ENCODE data around the gene KRT77.

The KRT77 gene

GRCh38 chr12:52699373-52699772, 4.0 kb downstream of the KRT77 start:
- H3K9me3 ChIP-seq (replicated peaks in 1 of 11): no peaks in the 10 kb centered on the region
- no peak for TF ChIP-seq Cebpa-rat (IDR thresholded peaks at IDR 0.05)

DNA sequence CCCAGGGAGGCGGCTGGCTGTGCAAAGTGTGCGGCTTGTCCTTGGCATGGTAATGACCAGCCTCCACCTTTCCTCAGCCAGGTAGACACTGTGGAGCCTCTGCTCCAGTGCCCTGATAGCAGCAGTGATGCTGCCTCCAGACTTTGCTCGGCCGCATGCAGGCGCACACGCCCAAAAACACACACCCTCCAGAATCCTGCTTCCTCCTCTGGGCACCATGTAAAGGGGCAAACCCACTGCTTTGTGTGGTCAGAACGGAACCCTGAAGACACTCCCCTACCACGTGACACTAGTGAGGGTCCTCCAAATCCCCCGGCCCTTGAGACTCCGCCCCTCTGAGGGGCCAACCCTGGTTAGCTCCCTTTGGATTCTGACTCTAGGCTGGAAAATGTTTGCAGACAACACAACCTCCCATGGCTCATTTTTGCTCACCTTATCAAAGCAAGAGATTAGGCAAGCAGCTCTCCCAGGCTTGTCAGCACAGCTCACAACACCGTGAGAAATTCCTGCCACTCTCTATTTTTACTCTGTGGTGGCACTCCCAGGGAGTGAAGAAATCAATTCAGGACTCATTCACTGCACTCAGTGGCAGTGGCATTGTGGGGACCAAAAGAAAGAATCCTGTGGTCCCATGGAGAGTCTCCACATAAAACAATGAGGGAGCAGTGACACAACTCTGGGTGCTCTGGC, 4.5 kb downstream of the KRT77 start:
- Histone ChIP-seq H4K20me1 (no peaks in the 10 kb centered on the region), H3K4me1 (no peaks in the 10 kb centered on the region), H3K9ac (no peak overlapping the region), H3K27ac (no peak overlapping the region), H3K36me3 (no peaks in the 10 kb centered on the region), H3K27me3 (no peaks in the 10 kb centered on the region; a peak in 1 of 22 replicates), H3K9me3 (replicated peaks in 1 of 11) (no peaks in the 10 kb centered on the region), H3K4me3 (no peak overlapping the region), H3K4me2 (no peak overlapping the region)
- TF ChIP-seq Cebpa-rat (IDR thresholded peaks at IDR 0.05): no peak

More at GRCh38 chr12:52699373-52699772, 4.0 kb downstream of the KRT77 start:
- no peaks in the 10 kb centered on the region for H3K4me1 ChIP-seq
- H3K4me3 ChIP-seq: no peak overlapping the region
- no peaks in the 10 kb centered on the region for H4K20me1 ChIP-seq
- H3K27ac ChIP-seq: no peak overlapping the region
- no peaks in the 10 kb centered on the region for H3K36me3 ChIP-seq
- H3K9ac ChIP-seq: no peak overlapping the region
- no peak overlapping the region for H3K4me2 ChIP-seq
- H3K27me3 ChIP-seq: no peaks in the 10 kb centered on the region; a peak in 1 of 22 replicates

GRCh38 chr12:52697058-52697582, 6.2 kb downstream of the KRT77 start:
- TF ChIP-seq Cebpa-rat (IDR thresholded peaks at IDR 0.05): no peak
- H3K9ac ChIP-seq: no peak overlapping the region
- no peak overlapping the region for H3K4me2 ChIP-seq
- no peaks in the 10 kb centered on the region for H4K20me1 ChIP-seq
- H3K36me3 ChIP-seq: no peaks in the 10 kb centered on the region
- no peak overlapping the region for H3K27ac ChIP-seq
- H3K9me3 ChIP-seq (replicated peaks in 1 of 11): no peaks in the 10 kb centered on the region
- H3K27me3 ChIP-seq: peaks cover 7 to 14% (median 13%) of the 10 kb centered on the region in 11 experiments
- H3K4me3 ChIP-seq: no peak overlapping the region
- no peaks in the 10 kb centered on the region for H3K4me1 ChIP-seq

DNA sequence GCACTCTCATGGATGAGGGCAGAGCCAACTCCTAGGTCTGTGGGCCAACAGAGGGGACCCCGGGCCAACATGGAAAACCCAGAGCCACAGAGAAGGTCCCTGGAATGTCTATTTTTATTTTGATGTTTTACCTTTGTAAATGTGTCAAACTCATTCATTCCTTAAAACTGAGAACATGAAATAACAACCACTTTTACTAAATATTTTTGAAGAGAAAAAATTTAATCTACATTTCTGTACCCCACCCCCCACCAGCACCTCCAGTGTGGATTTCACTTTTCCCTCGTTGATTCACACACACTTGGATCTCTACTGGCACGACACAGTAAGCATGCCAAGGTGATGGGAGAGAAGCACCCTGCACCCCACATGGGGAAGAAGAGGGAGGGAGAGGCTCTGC, 6.7 kb downstream of the KRT77 start:
- no peaks in the 10 kb centered on the region for H4K20me1 ChIP-seq
- no peaks in the 10 kb centered on the region for H3K36me3 ChIP-seq
- H3K4me2 ChIP-seq: no peak overlapping the region
- H3K9me3 ChIP-seq (replicated peaks in 1 of 11): no peaks in the 10 kb centered on the region
- H3K4me3 ChIP-seq: no peak overlapping the region
- no peaks in the 10 kb centered on the region for H3K4me1 ChIP-seq
- peaks cover 12 to 19% (median 18%) of the 10 kb centered on the region in 11 experiments for H3K27me3 ChIP-seq
- no peak overlapping the region for H3K27ac ChIP-seq
- TF ChIP-seq Cebpa-rat (IDR thresholded peaks at IDR 0.05): no peak
- H3K9ac ChIP-seq: no peak overlapping the region

GRCh38 chr12:52695039-52695438, 8.3 kb downstream of the KRT77 start:
- H3K9ac ChIP-seq: no peak overlapping the region
- H3K27me3 ChIP-seq: peaks cover 28 to 35% (median 34%) of the 10 kb centered on the region in 11 experiments
- TF ChIP-seq Cebpa-rat (IDR thresholded peaks at IDR 0.05): no peak
- H3K4me1 ChIP-seq: peaks cover 0 to 10% (median 8%) of the 10 kb centered on the region in 10 experiments; a peak in 9 of 20 replicates
- H3K36me3 ChIP-seq: no peaks in the 10 kb centered on the region
- no peak overlapping the region for H3K4me2 ChIP-seq
- no peak overlapping the region for H3K27ac ChIP-seq
- H3K4me3 ChIP-seq: no peak overlapping the region
- H4K20me1 ChIP-seq: no peaks in the 10 kb centered on the region
- no peaks in the 10 kb centered on the region for H3K9me3 ChIP-seq (replicated peaks in 1 of 11)

- H3K36me3 ChIP-seq: no peaks in the 10 kb centered on the region
- peaks cover 34 to 41% (median 41%) of the 10 kb centered on the region in 11 experiments for H3K27me3 ChIP-seq
- H3K4me2 ChIP-seq: no peak overlapping the region
- H3K27ac ChIP-seq: no peak overlapping the region
- H3K9ac ChIP-seq: no peak overlapping the region
- H3K4me1 ChIP-seq: peaks cover 0 to 10% (median 8%) of the 10 kb centered on the region in 10 experiments; a peak in 9 of 20 replicates
- TF ChIP-seq Cebpa-rat (IDR thresholded peaks at IDR 0.05): no peak
- no peaks in the 10 kb centered on the region for H3K9me3 ChIP-seq (replicated peaks in 1 of 11)
- 0 out of 22 replicates have a peak, but pooled peaks cover 0 to 2% (median 0%) of the 10 kb centered on the region in 11 experiments for H4K20me1 ChIP-seq
- no peak overlapping the region for H3K4me3 ChIP-seq
Observed at GRCh38 chr12:52694151-52694550, 9.2 kb downstream of the KRT77 start.

GRCh38 chr12:52693261-52693660, 10.1 kb downstream of the KRT77 start:
- Histone ChIP-seq H3K9me3 (replicated peaks in 1 of 11) (no peaks in the 10 kb centered on the region), H3K27ac (no peak overlapping the region), H4K20me1 (0 out of 22 replicates have a peak, but pooled peaks cover 0 to 2% (median 0%) of the 10 kb centered on the region in 11 experiments), H3K4me2 (no peak overlapping the region), H3K4me3 (no peak overlapping the region), H3K4me1 (peaks cover 0 to 10% (median 8%) of the 10 kb centered on the region in 10 experiments; a peak in 9 of 20 replicates), H3K36me3 (no peaks in the 10 kb centered on the region), H3K9ac (no peak overlapping the region), H3K27me3 (peaks cover 34 to 49% (median 41%) of the 10 kb centered on the region in 11 experiments)
- no peak for TF ChIP-seq Cebpa-rat (IDR thresholded peaks at IDR 0.05)

DNA sequence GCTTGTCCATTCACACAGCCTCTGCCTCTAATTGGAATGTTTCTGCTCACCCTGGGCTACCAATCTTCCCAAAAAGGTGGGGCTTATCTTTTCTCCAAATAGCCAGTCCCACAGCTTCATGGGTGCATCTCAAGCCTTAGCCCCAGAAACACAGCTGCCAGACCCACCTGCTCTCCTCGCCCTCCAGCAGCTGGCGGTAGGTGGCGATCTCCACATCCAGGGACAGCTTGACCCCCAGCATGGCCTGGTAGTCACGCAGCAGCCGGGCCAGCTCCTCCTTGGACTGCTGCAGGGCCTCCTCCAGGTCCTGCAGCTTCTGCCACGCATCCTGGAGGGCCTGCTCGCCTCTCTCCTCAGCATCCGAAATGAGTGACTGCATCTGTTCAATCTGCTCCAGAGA, 11.1 kb downstream of the KRT77 start:
- Histone ChIP-seq H3K4me3 (no peak overlapping the region), H3K9ac (no peak overlapping the region), H3K27me3 (peaks cover 34 to 49% (median 41%) of the 10 kb centered on the region in 11 experiments), H3K4me1 (peaks cover 0 to 10% (median 8%) of the 10 kb centered on the region in 10 experiments; a peak in 9 of 20 replicates), H3K4me2 (no peak overlapping the region), H3K36me3 (no peaks in the 10 kb centered on the region), H3K9me3 (replicated peaks in 1 of 11) (no peaks in the 10 kb centered on the region), H3K27ac (no peak overlapping the region), H4K20me1 (0 out of 22 replicates have a peak, but pooled peaks cover 0 to 2% (median 0%) of the 10 kb centered on the region in 11 experiments)
- TF ChIP-seq Cebpa-rat (IDR thresholded peaks at IDR 0.05): no peak

- Histone ChIP-seq H3K27ac (no peak overlapping the region), H3K9ac (no peak overlapping the region), H3K4me1 (peaks cover 0 to 10% (median 8%) of the 10 kb centered on the region in 10 experiments; a peak in 9 of 20 replicates), H3K4me2 (peak overlapping the region in 5 of 11 experiments; percentile 74 to 86 (median 80); a peak in 5 of 22 replicates), H3K4me3 (peak overlapping the region in 1 of 10 experiments; percentile 47; a peak in 1 of 20 replicates), H3K36me3 (no peaks in the 10 kb centered on the region), H4K20me1 (0 out of 22 replicates have a peak, but pooled peaks cover 0 to 2% (median 0%) of the 10 kb centered on the region in 11 experiments), H3K27me3 (peaks cover 34 to 49% (median 41%) of the 10 kb centered on the region in 11 experiments), H3K9me3 (replicated peaks in 1 of 11) (no peaks in the 10 kb centered on the region)
- TF ChIP-seq Cebpa-rat (IDR thresholded peaks at IDR 0.05): no peak
Observed at GRCh38 chr12:52691841-52692150, 11.5 kb downstream of the KRT77 start.

Measured in BLaER1 treated with 17β-estradiol and CSF1 and Interleukin-3, amounts not matched to agents 10 nM and 100 nM (cell line).